Gastroesophageal sphincter (tissue), 3 donors: ENCODE measurements around the gene BAD.

ENCODE experiments used
- EP300 ChIP-seq: sonication (generic); formaldehyde crosslinking; IDR thresholded peaks from one replicate; pipeline ENCODE4 v1.6.1; 2017; ENCODE audit warnings: antibody characterized with exemption, mild to moderate bottlenecking
- POLR2A ChIP-seq, 2 donors: fragments of 450-650 bp; IDR thresholded peaks; one replicate each; pipeline ENCODE4 v1.6.1; 2017; ENCODE audit warnings: antibody characterized with exemption in 2 of 2, mild to moderate bottlenecking in 2 of 2, moderate library complexity in 1 of 2
- POLR2AphosphoS5 ChIP-seq: sonication (generic); formaldehyde crosslinking; IDR thresholded peaks from one replicate; pipeline ENCODE4 v1.6.1; 2017; ENCODE audit warnings: antibody characterized with exemption
- TF ChIP-seq, protein P1 (sequence below), 4 experiments: fragments of 200-600 bp in 2 of 4; fragments of 450-650 bp in 2 of 4; sonication (generic) in 1 of 4; IDR thresholded peaks; one replicate each; pipeline ENCODE4 v1.5.1; 2017 to 2019; ENCODE audit warnings: antibody characterized with exemption in 4 of 4, mild to moderate bottlenecking in 2 of 4, moderate library complexity in 2 of 4

- TF ChIP-seq EP300 (no peak), POLR2A (IDR thresholded peaks at IDR 0.05) (no peak), POLR2AphosphoS5 (no peak)
- TF ChIP-seq, protein P1, sequence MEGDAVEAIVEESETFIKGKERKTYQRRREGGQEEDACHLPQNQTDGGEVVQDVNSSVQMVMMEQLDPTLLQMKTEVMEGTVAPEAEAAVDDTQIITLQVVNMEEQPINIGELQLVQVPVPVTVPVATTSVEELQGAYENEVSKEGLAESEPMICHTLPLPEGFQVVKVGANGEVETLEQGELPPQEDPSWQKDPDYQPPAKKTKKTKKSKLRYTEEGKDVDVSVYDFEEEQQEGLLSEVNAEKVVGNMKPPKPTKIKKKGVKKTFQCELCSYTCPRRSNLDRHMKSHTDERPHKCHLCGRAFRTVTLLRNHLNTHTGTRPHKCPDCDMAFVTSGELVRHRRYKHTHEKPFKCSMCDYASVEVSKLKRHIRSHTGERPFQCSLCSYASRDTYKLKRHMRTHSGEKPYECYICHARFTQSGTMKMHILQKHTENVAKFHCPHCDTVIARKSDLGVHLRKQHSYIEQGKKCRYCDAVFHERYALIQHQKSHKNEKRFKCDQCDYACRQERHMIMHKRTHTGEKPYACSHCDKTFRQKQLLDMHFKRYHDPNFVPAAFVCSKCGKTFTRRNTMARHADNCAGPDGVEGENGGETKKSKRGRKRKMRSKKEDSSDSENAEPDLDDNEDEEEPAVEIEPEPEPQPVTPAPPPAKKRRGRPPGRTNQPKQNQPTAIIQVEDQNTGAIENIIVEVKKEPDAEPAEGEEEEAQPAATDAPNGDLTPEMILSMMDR (IDR thresholded peaks at IDR 0.05): no peak
These were observed 1.4 kb downstream of the BAD start for GRCh38 chr11:64283092-64283491.
